Osteocyte (in vitro differentiated cells): ENCODE results near the gene GPS1. TPM values are rescaled to one million over a fixed set of nuclear protein-coding genes. Genes with fewer than 3 reads are reported as not detected.

Experiments used
- DNase-seq: peaks from one replicate; pipeline ENCODE4 v3.0.0; 2021; ENCODE audit warnings: mixed read lengths; ENCODE audit not compliant: unreplicated experiment; ENCODE audit errors: extremely low spot score
- H3K27ac Mint-ChIP-seq: one replicate; pipeline ENCODE4 v1.8.0; 2021; ENCODE audit warnings: mild to moderate bottlenecking, mixed read lengths; ENCODE audit not compliant: unreplicated experiment
- H3K27me3 Mint-ChIP-seq: one replicate; pipeline ENCODE4 v1.8.0; 2021; ENCODE audit warnings: mixed read lengths; ENCODE audit not compliant: unreplicated experiment
- H3K36me3 Mint-ChIP-seq: one replicate; pipeline ENCODE4 v1.8.0; 2021; ENCODE audit warnings: mixed read lengths; ENCODE audit not compliant: unreplicated experiment
- H3K4me1 Mint-ChIP-seq: one replicate; pipeline ENCODE4 v1.8.0; 2021; ENCODE audit warnings: mixed read lengths; ENCODE audit not compliant: unreplicated experiment
- H3K4me3 Mint-ChIP-seq: one replicate; pipeline ENCODE4 v1.8.0; 2021; ENCODE audit warnings: mild to moderate bottlenecking, moderate library complexity, mixed read lengths; ENCODE audit not compliant: unreplicated experiment
- H3K9me3 Mint-ChIP-seq: one replicate; pipeline ENCODE4 v1.8.0; 2021; ENCODE audit warnings: mixed read lengths; ENCODE audit not compliant: unreplicated experiment
- CTCF ChIP-seq: fragments of 200-600 bp; sonication (generic); IDR thresholded peaks from 2 replicates; pipeline ENCODE4 v1.5.0; 2021; ENCODE audit warnings: antibody characterized with exemption, mild to moderate bottlenecking, moderate library complexity
- total RNA-seq: library from RNA; stranded (reverse); gene quantifications from 2 replicates; pipeline ENCODE4 v1.2.1, GENCODE V29; 2021

GPS1 gene
- total RNA-seq, 1 donor from 2014 or later = 108 TPM

- peaks cover 17% of the 10 kb centered on the region for H3K36me3 Mint-ChIP-seq
- peaks cover 17% of the 10 kb centered on the region for H3K4me1 Mint-ChIP-seq
- no peak for DNase-seq
- no peaks in the 10 kb centered on the region for H3K9me3 Mint-ChIP-seq
- H3K27me3 Mint-ChIP-seq = no peaks in the 10 kb centered on the region
- H3K4me3 Mint-ChIP-seq = peak overlapping the region; percentile 84
- TF ChIP-seq CTCF = no peak
- peak overlapping the region; percentile 72 for H3K27ac Mint-ChIP-seq
Observed at GRCh38 chr17:82050761-82051641, 697 bp upstream of the GPS1 start.

DNA sequence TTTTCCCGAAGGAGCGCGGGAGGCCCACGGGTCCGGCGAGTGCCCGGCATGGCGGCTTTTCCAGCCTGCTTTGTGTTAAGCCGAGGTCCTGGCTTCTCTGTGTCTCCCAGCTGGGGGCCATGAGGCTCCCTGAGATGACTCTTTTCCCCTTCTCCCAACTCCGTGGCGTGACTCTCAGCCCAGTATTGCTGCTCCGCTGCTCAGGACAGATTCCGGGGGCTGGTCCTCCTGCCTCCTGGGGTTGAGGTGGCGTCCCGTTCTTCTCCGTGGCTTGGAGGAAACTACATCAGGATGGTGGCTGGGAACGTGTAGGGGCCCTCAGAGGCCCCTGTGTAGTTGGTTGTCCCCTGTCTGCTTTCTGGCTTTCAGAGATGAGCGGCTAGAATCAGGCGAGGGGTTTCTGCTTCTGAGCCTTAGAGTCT lies 951 bp downstream of the GPS1 start:
- Mint-ChIP-seq H3K27me3 (no peaks in the 10 kb centered on the region), H3K9me3 (no peaks in the 10 kb centered on the region), H3K27ac (peak overlapping the region; percentile 34), H3K4me1 (peaks cover 17% of the 10 kb centered on the region), H3K4me3 (peak overlapping the region; percentile 78), H3K36me3 (peaks cover 10% of the 10 kb centered on the region)
- DNase-seq = no peak
- no peak for TF ChIP-seq CTCF

- Mint-ChIP-seq H3K27ac (no peak overlapping the region), H3K4me3 (peak overlapping the region; percentile 78), H3K4me1 (peaks cover 17% of the 10 kb centered on the region), H3K27me3 (no peaks in the 10 kb centered on the region), H3K9me3 (no peaks in the 10 kb centered on the region), H3K36me3 (peaks cover 13% of the 10 kb centered on the region)
- TF ChIP-seq CTCF = no peak
- DNase-seq = no peak
Observed at GRCh38 chr17:82053130-82053529, 1.4 kb downstream of the GPS1 start.

DNA sequence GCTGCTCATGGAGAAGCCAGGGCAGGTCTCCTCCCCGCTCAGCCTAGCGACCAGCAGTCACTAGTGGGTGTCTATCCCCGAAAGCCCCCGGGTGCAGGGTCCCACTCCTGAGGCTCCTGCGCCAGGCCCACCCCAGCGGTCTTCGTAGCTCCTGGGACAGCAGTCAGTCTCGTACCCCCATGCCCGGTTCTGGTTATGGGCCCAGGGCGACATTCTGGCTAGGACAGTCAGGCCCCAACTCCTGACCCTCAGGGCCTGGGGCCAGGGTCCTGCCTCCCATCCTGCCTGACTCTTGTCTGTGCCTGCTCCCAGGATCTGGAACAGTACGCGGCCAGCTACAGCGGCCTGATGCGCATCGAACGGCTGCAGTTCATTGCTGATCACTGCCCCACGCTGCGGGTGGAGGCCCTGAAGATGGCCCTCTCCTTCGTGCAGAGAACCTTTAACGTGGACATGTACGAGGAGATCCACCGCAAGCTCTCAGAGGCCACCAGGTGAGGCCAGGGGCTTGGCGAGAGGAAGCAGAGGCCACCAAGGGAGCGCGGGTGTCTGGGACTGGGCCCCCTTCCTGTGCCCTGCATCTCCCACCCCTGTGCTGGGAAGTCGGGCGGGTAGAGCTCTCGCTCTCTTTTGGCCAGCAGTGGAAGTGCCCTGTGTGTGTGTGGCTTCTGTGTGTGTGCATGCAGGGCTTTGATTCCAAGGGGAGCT lies 2.0 kb downstream of the GPS1 start:
- no peaks in the 10 kb centered on the region for H3K9me3 Mint-ChIP-seq
- no peak overlapping the region for H3K27ac Mint-ChIP-seq
- H3K27me3 Mint-ChIP-seq = no peaks in the 10 kb centered on the region
- H3K36me3 Mint-ChIP-seq = peaks cover 13% of the 10 kb centered on the region
- H3K4me1 Mint-ChIP-seq = peaks cover 17% of the 10 kb centered on the region
- DNase-seq = no peak
- no peak for TF ChIP-seq CTCF
- peak overlapping the region; percentile 78 for H3K4me3 Mint-ChIP-seq
